A673 (cell line): ENCODE measurements around the gene LDLRAD3. TPM values are rescaled to one million over a fixed set of nuclear protein-coding genes. Genes with fewer than 3 reads are reported as not detected.

ENCODE experiments used
- BruUV-seq: library from RNA; stranded (reverse); fragments of 400-500 nt; replicated peaks from 2 replicates; lab custom pipeline; 2021; lab: Mats Ljungman, UMichigan
- CTCF ChIA-PET: fragments of 300-600 bp; sonication (Branson Sonifier 250); formaldehyde crosslinking; loops from one replicate; lab custom pipeline; 2022; ENCODE audit warnings: antibody characterized with exemption; lab: Charles Lee
- POLR2A ChIA-PET: fragments of 300-600 bp; sonication (Branson Sonifier 250); formaldehyde crosslinking; loops from one replicate; lab custom pipeline; 2022; ENCODE audit warnings: antibody characterized with exemption; ENCODE audit not compliant: low non-redundant PET; lab: Charles Lee
- DNase-seq: peaks from one replicate; pipeline ENCODE4 v3.0.0-alpha.2; 2015; ENCODE audit warnings: low spot score
- H3K27ac ChIP-seq: fragments of 200-600 bp; sonication (generic); 2 replicates; pipeline ENCODE4 v1.5.1; 2016; ENCODE audit warnings: mixed run types, low read depth, mild to moderate bottlenecking, mixed read lengths, antibody characterized with exemption, low read length; ENCODE audit not compliant: poor library complexity, severe bottlenecking
- H3K27me3 ChIP-seq: fragments of 200-600 bp; sonication (generic); replicated peaks from 2 replicates; pipeline ENCODE4 v1.6.1; 2017; ENCODE audit warnings: mixed run types, low read depth, mild to moderate bottlenecking, mixed read lengths, antibody characterized with exemption, low read length; ENCODE audit not compliant: insufficient read depth, poor library complexity
- H3K36me3 ChIP-seq: fragments of 200-600 bp; sonication (generic); 2 replicates; pipeline ENCODE4 v1.6.1; 2016; ENCODE audit warnings: mixed run types, mild to moderate bottlenecking, mixed read lengths, antibody characterized with exemption, low read length; ENCODE audit not compliant: insufficient read depth, poor library complexity, severe bottlenecking
- H3K4me1 ChIP-seq: fragments of 200-600 bp; sonication (generic); 2 replicates; pipeline ENCODE4 v1.6.1; 2017; ENCODE audit warnings: mixed run types, mild to moderate bottlenecking, mixed read lengths, antibody characterized with exemption, low read length; ENCODE audit not compliant: insufficient read depth, poor library complexity, severe bottlenecking
- H3K4me3 ChIP-seq: fragments of 200-600 bp; sonication (generic); 2 replicates; pipeline ENCODE4 v1.5.1; 2016; ENCODE audit warnings: low read depth, mixed run types, mild to moderate bottlenecking, mixed read lengths, low read length; ENCODE audit not compliant: poor library complexity, severe bottlenecking
- H3K9me3 ChIP-seq: fragments of 200-600 bp; sonication (generic); 2 replicates; pipeline ENCODE4 v1.6.1; 2016; ENCODE audit warnings: mixed run types, low read depth, mild to moderate bottlenecking, mixed read lengths, antibody characterized with exemption, low read length; ENCODE audit not compliant: poor library complexity, severe bottlenecking
- EZH2 ChIP-seq: fragments of 200-600 bp; sonication (generic); IDR thresholded peaks from 2 replicates; pipeline ENCODE4 v1.6.1; 2017; ENCODE audit warnings: borderline replicate concordance, low read depth, mild to moderate bottlenecking, mixed read lengths, antibody characterized with exemption, low read length; ENCODE audit not compliant: poor library complexity, severe bottlenecking
- intact Hi-C: fragments of 100-400 bp; cut with micrococcal nuclease; formaldehyde crosslinking; loops from one replicate; pipeline ENCODE4 v1.10.0; 2022; ENCODE audit not compliant: unreplicated experiment
- total RNA-seq: library from RNA; stranded (reverse); gene quantifications from 2 replicates; pipeline ENCODE4 v1.2.3, GENCODE V29; 2021
- TF ChIP-seq, protein P1 (sequence below): fragments of 300-800, 200-600 bp; sonication (generic); conservative IDR thresholded peaks from 2 replicates; pipeline ENCODE4 v1.5.1; 2017; ENCODE audit warnings: low read depth, mild to moderate bottlenecking, antibody characterized with exemption, low read length, moderate library complexity, mixed read lengths

The LDLRAD3 gene
- total RNA-seq, 1 experiment from 2014 or later: 13.1 TPM

DNA sequence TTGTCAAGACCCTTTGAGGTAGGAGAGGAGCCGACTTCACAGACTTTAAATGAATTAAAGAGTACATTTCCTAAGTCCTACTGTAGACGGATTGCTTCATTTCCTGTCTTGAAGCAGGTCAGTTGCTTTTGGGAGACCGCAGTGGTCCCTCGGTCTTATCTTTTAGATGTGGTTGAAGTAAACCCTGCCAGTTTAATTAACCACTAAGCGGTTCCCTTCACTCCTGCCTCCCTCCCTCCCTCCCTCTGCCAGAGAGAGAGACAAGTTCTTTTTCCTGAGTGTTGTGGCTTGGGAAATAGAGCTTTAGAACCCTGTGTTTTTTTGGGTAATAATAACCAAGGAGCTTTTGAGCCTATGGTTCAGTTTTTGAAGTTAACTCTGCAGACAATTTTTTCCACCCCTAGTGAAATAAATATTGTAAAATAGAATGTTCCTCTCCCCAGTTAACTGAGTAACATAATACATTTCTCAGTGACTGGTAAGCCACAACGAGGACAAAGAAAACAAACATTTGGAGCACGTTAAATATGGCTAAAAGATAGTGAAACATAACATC, 147.5 kb downstream of the LDLRAD3 start:
- Histone ChIP-seq H3K4me3 (no peak overlapping the region), H3K4me1 (peaks cover 11% of the 10 kb centered on the region), H3K27me3 (no peaks in the 10 kb centered on the region), H3K9me3 (no peaks in the 10 kb centered on the region), H3K27ac (no peak overlapping the region), H3K36me3 (no peaks in the 10 kb centered on the region)
- CTCF ChIA-PET: interaction anchor here (0.6 kb wide), 1 partner anchor 255 kb away, joined by 3 read pairs; no protein-coding TSS in a partner anchor
- no TSS peak for BruUV-seq
- peak; percentile 51 for DNase-seq
- TF ChIP-seq, protein P1, sequence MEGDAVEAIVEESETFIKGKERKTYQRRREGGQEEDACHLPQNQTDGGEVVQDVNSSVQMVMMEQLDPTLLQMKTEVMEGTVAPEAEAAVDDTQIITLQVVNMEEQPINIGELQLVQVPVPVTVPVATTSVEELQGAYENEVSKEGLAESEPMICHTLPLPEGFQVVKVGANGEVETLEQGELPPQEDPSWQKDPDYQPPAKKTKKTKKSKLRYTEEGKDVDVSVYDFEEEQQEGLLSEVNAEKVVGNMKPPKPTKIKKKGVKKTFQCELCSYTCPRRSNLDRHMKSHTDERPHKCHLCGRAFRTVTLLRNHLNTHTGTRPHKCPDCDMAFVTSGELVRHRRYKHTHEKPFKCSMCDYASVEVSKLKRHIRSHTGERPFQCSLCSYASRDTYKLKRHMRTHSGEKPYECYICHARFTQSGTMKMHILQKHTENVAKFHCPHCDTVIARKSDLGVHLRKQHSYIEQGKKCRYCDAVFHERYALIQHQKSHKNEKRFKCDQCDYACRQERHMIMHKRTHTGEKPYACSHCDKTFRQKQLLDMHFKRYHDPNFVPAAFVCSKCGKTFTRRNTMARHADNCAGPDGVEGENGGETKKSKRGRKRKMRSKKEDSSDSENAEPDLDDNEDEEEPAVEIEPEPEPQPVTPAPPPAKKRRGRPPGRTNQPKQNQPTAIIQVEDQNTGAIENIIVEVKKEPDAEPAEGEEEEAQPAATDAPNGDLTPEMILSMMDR: no peak
- TF ChIP-seq EZH2: no peak
- POLR2A ChIA-PET: no interaction called here
- intact Hi-C loops: no loop called here

DNA sequence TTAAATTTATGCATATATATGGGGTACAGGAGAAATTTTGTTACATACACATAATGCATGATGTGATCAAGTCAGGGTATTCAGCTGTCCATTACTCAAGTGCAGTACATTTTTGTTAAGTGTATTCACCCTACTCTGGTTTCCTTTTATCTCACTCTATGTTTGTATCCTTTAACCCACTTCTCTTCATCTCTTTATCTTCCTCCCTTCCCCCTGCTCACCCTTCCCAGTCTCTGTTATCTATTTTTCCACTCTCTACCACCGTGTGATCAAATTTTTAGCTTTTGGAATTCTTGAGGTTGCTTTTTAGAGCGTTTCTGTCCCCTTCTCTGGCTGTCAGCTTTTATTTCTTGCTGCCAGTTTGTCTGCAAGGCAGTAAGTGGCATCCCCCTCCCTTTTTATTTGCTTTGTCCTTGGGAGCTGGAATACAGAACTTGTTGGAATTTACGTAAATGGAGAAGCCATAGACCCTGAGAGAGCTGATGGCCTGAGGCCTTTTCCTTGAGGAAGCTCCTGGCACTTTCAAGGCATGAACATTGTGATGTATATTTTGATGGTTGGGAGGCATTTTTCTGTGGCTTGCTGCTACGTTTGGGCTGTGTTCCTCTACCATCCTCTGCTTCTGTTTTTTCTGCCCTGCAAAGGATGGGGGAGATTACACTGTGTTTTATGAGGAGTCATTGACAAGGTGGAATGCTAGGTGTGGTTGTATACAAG, 148.6 kb downstream of the LDLRAD3 start:
- intact Hi-C loops: no loop called here
- Histone ChIP-seq H3K27me3 (no peaks in the 10 kb centered on the region), H3K9me3 (no peaks in the 10 kb centered on the region), H3K4me1 (peaks cover 11% of the 10 kb centered on the region), H3K4me3 (no peak overlapping the region), H3K27ac (no peak overlapping the region), H3K36me3 (no peaks in the 10 kb centered on the region)
- TF ChIP-seq, protein P1: no peak
- no peak for TF ChIP-seq EZH2
- CTCF ChIA-PET: no interaction called here
- POLR2A ChIA-PET: interaction anchor here (0.6 kb wide), 2 partner anchors 37 to 103 kb away, joined by 4 read pairs; no protein-coding TSS in a partner anchor
- BruUV-seq: no TSS peak
- DNase-seq: no peak

DNA sequence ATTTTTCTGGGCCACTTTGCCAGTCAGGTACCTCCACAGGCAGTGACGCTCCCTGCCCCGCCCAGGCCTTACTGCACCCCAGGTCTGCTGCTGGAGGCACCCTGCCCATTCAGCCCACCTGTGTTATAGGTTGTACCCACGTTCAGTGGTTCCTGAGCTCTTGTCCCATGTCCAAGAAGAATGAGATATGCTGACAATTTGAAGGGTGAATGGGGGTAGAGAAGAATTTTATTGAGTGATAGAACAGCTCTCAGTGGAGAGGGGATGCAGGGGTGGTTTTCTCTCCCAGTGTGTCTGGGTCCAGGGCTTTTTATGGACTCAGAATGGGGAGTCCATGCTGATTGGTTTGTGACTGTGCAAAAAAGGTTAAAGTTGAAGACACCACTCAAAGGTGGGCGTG, 149.7 kb downstream of the LDLRAD3 start:
- no peak for DNase-seq
- BruUV-seq: no TSS peak
- intact Hi-C loops: no loop called here
- Histone ChIP-seq H3K9me3 (no peaks in the 10 kb centered on the region), H3K27ac (no peak overlapping the region), H3K36me3 (no peaks in the 10 kb centered on the region), H3K4me3 (no peak overlapping the region), H3K27me3 (no peaks in the 10 kb centered on the region), H3K4me1 (peaks cover 19% of the 10 kb centered on the region)
- ChIA-PET CTCF (no interaction called here), POLR2A (no interaction called here)
- no peak for TF ChIP-seq EZH2
- TF ChIP-seq, protein P1: no peak
